KG1 (cell line): ENCODE results near the gene GLYAT.

ENCODE experiments used
- DNase-seq: peaks from one replicate; lab custom pipeline; 2025; lab: John Stamatoyannopoulos, UW

GLYAT gene

GRCh38 chr11:58676563-58677135, 55.1 kb downstream of the GLYAT start:
- DNase-seq: no peak

GRCh38 chr11:58675334-58676155, 56.2 kb downstream of the GLYAT start:
- DNase-seq: peak; percentile 47

- DNase-seq: no peak
Observed at GRCh38 chr11:58674609-58675008, 57.1 kb downstream of the GLYAT start.

DNA sequence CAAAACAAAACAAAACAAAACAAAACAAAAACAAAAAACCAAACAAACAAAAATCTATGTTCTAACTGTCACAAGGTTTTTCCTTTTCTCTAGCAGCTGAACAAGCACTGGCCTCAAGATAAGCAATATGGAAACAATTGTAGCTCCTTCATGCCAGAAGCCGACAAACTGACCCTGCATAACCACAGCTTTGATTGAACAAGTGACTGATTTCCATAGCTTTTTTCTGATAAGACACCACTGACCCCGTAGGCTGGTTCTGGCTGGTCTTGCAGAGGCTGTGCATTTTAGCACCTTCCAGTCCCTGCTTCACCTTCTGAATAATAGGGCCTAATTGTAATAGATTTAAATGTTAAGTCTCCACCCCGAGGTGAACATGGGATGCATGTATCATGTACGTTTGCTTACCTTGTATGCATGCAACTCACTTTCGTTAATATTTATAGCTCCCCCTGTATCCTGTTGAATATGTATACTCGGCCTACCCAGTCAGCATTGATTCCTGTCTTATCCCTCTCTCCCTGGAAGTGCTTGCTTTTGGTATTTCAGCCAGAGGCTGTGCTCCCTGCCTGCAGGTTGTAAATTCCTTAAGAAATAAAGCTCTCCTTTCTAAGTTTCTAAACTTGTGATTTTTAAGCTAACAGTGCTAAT, 59.6 kb downstream of the GLYAT start:
- no peak for DNase-seq

DNA sequence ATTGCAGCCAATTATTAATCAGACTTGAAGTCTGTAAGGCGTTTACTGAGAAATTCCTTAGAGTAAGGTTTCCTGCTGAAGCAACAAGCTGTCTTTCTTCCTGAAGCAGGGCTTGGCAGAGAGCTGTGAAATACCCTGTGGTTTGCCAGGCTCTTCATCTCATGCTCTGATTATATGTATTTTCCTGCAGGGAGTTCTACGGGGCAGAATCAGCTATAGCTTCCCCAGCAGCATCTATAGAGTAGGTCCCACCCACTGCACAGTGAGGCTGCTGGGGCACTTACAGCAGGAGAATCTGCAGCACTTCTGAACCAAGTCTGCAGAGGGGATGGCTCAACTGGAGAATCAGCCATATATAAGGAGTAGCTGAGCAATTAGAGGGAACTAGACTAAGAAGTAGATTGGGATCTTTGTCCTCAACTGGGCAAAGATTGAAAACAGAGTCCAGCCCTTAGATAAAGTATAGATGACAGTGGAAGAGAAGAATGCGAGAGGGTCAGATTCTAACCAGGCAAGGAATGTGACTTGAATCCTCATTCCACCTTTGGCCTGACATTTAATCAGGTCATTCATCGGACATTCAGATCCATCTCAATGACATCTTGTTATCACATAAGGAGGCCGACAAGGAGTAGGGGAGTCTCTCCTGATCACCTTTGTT, 71.7 kb downstream of the GLYAT start:
- DNase-seq: no peak

GRCh38 chr11:58659404-58659803, 72.3 kb downstream of the GLYAT start:
- DNase-seq: no peak
